SK-N-SH treated with all-trans-retinoic acid at 6 μM for 48 hours (cell line): ENCODE results near the gene SREBF1.

Experiments used
- ATAC-seq: fragments of 200-7000 bp; cut with Tn5 transposase; 3 replicates; pipeline ENCODE4 v1.9.1; 2020; ENCODE audit warnings: mild to moderate bottlenecking, moderate library complexity
- ARNTL ChIP-seq: fragments of 450-650 bp; formaldehyde crosslinking; IDR thresholded peaks from 2 replicates; pipeline ENCODE4 v1.5.0; 2020; ENCODE audit warnings: low read depth, mild to moderate bottlenecking, moderate library complexity, borderline replicate concordance
- BACH2 ChIP-seq: fragments of 250-450 bp; sonication (Bioruptor Pico); IDR thresholded peaks from 2 replicates; pipeline ENCODE4 v1.9.0; 2021; ENCODE audit warnings: mild to moderate bottlenecking, borderline replicate concordance
- CSDC2 ChIP-seq: fragments of 250-450 bp; sonication (Bioruptor Pico); IDR thresholded peaks from 2 replicates; pipeline ENCODE4 v1.5.0; 2020; ENCODE audit warnings: mild to moderate bottlenecking, moderate library complexity
- ESRRG ChIP-seq: fragments of 250-450 bp; sonication (Bioruptor Pico); IDR thresholded peaks from 2 replicates; pipeline ENCODE4 v1.6.1; 2021; ENCODE audit warnings: mild to moderate bottlenecking
- GLIS3 ChIP-seq: fragments of 250-450 bp; sonication (Bioruptor Pico); IDR thresholded peaks from 2 replicates; pipeline ENCODE4 v1.5.0; 2020; ENCODE audit warnings: mild to moderate bottlenecking, moderate library complexity
- ISL1 ChIP-seq: fragments of 250-450 bp; sonication (Bioruptor Pico); IDR thresholded peaks from 2 replicates; pipeline ENCODE4 v2.1.2; 2022; ENCODE audit warnings: mild to moderate bottlenecking, moderate library complexity
- OSR1 ChIP-seq: fragments of 250-450 bp; sonication (Bioruptor Pico); IDR thresholded peaks from 2 replicates; pipeline ENCODE4 v1.8.0; 2022; ENCODE audit warnings: moderate library complexity, mild to moderate bottlenecking, inconsistent platforms
- PPARA ChIP-seq: fragments of 250-450 bp; sonication (Bioruptor Pico); IDR thresholded peaks from 2 replicates; pipeline ENCODE4 v1.5.0; 2020; ENCODE audit warnings: mild to moderate bottlenecking, borderline replicate concordance
- RARB ChIP-seq: fragments of 250-450 bp; sonication (Bioruptor Pico); IDR thresholded peaks from 2 replicates; pipeline ENCODE4 v1.8.0; 2021; ENCODE audit warnings: mild to moderate bottlenecking, moderate library complexity
- SNAI2 ChIP-seq: fragments of 250-450 bp; sonication (Bioruptor Pico); IDR thresholded peaks from 2 replicates; pipeline ENCODE4 v1.5.0; 2020; ENCODE audit warnings: mild to moderate bottlenecking, moderate library complexity
- TCF4 ChIP-seq: fragments of 250-450 bp; sonication (Bioruptor Pico); IDR thresholded peaks from 2 replicates; pipeline ENCODE4 v1.8.0; 2021; ENCODE audit warnings: mild to moderate bottlenecking, moderate library complexity, borderline replicate concordance
- TOX ChIP-seq: fragments of 250-450 bp; sonication (Bioruptor Pico); IDR thresholded peaks from 2 replicates; pipeline ENCODE4 v1.8.0; 2021; ENCODE audit warnings: mild to moderate bottlenecking, moderate library complexity, borderline replicate concordance
- ZC3H10 ChIP-seq: fragments of 250-450 bp; sonication (Bioruptor Pico); IDR thresholded peaks from 2 replicates; pipeline ENCODE4 v1.5.1; 2021; ENCODE audit warnings: mild to moderate bottlenecking, moderate library complexity
- ZFP3 ChIP-seq: fragments of 250-450 bp; sonication (Bioruptor Pico); IDR thresholded peaks from 2 replicates; pipeline ENCODE4 v1.5.0; 2020; ENCODE audit warnings: mild to moderate bottlenecking, moderate library complexity
- ZFP30 ChIP-seq: fragments of 450-650 bp; formaldehyde crosslinking; IDR thresholded peaks from 2 replicates; pipeline ENCODE4 v1.5.0; 2022; ENCODE audit warnings: mild to moderate bottlenecking, moderate library complexity
- ZNF565 ChIP-seq: fragments of 450-650 bp; formaldehyde crosslinking; conservative IDR thresholded peaks from 2 replicates; pipeline ENCODE4 v1.5.0; 2020; ENCODE audit warnings: low read depth, mild to moderate bottlenecking, moderate library complexity
- ZNF70 ChIP-seq: fragments of 450-650 bp; formaldehyde crosslinking; IDR thresholded peaks from 2 replicates; pipeline ENCODE4 v1.5.0; 2020; ENCODE audit warnings: mild to moderate bottlenecking, moderate library complexity
- ZNF8 ChIP-seq: fragments of 450-650 bp; formaldehyde crosslinking; IDR thresholded peaks from 2 replicates; pipeline ENCODE4 v1.5.0; 2020; ENCODE audit warnings: mild to moderate bottlenecking, moderate library complexity
- TF ChIP-seq, protein P1 (sequence below): fragments of 250-450 bp; sonication (Bioruptor Pico); IDR thresholded peaks from 2 replicates; pipeline ENCODE4 v1.5.0; 2020; ENCODE audit warnings: mild to moderate bottlenecking, moderate library complexity
- TF ChIP-seq, protein P2 (sequence below): fragments of 250-450 bp; sonication (Bioruptor Pico); IDR thresholded peaks from 2 replicates; pipeline ENCODE4 v1.5.1; 2021; ENCODE audit warnings: mild to moderate bottlenecking, moderate library complexity
- TF ChIP-seq, protein P3 (sequence below): fragments of 250-450 bp; sonication (Bioruptor Pico); IDR thresholded peaks from 2 replicates; pipeline ENCODE4 v1.8.0; 2020; ENCODE audit warnings: mild to moderate bottlenecking, moderate library complexity, borderline replicate concordance
- TF ChIP-seq, protein P4 (sequence below): fragments of 250-450 bp; sonication (Bioruptor Pico); IDR thresholded peaks from 2 replicates; pipeline ENCODE4 v1.8.0; 2021; ENCODE audit warnings: low read depth, mild to moderate bottlenecking, moderate library complexity, borderline replicate concordance
- TF ChIP-seq, protein P5 (sequence below): fragments of 250-450 bp; sonication (Bioruptor Pico); IDR thresholded peaks from 2 replicates; pipeline ENCODE4 v1.5.1; 2020; ENCODE audit warnings: low read depth, mild to moderate bottlenecking, moderate library complexity

Gene SREBF1

DNA sequence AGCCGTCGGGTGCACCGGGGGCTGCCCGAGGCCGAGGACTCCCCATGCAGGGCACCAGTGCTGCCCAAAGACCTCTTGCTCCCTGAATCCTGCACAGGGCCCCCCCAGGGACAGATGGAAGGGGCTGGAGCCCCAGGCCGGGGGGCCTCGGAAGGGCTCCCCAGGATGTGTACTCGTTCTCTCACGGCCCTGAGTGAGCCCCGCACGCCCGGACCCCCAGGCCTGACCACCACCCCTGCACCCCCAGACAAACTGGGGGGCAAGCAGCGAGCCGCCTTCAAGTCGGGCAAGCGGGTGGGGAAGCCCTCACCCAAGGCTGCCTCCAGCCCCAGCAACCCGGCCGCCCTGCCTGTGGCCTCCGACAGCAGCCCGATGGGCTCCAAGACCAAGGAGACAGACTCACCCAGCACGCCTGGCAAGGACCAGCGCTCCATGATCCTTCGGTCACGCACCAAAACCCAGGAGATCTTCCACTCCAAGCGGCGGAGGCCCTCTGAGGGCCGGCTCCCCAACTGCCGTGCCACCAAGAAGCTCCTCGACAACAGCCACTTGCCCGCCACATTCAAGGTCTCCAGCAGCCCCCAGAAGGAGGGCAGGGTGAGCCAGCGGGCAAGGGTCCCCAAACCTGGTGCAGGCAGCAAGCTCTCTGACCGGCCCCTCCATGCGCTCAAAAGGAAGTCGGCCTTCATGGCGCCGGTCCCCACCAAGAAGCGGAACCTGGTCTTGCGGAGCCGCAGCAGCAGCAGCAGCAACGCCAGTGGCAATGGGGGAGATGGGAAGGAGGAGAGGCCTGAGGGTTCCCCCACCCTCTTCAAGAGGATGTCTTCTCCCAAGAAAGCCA is 40.6 kb downstream of the SREBF1 start:
- no peak for ATAC-seq
- no peak for TF ChIP-seq GLIS3 (CRISPR knock-in tag)
- TF ChIP-seq ZNF8 (CRISPR knock-in tag) = no peak
- TF ChIP-seq, protein P1, sequence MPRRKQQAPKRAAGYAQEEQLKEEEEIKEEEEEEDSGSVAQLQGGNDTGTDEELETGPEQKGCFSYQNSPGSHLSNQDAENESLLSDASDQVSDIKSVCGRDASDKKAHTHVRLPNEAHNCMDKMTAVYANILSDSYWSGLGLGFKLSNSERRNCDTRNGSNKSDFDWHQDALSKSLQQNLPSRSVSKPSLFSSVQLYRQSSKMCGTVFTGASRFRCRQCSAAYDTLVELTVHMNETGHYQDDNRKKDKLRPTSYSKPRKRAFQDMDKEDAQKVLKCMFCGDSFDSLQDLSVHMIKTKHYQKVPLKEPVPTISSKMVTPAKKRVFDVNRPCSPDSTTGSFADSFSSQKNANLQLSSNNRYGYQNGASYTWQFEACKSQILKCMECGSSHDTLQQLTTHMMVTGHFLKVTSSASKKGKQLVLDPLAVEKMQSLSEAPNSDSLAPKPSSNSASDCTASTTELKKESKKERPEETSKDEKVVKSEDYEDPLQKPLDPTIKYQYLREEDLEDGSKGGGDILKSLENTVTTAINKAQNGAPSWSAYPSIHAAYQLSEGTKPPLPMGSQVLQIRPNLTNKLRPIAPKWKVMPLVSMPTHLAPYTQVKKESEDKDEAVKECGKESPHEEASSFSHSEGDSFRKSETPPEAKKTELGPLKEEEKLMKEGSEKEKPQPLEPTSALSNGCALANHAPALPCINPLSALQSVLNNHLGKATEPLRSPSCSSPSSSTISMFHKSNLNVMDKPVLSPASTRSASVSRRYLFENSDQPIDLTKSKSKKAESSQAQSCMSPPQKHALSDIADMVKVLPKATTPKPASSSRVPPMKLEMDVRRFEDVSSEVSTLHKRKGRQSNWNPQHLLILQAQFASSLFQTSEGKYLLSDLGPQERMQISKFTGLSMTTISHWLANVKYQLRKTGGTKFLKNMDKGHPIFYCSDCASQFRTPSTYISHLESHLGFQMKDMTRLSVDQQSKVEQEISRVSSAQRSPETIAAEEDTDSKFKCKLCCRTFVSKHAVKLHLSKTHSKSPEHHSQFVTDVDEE (CRISPR knock-in tag) = no peak
- TF ChIP-seq BACH2 (CRISPR knock-in tag) = no peak
- no peak for TF ChIP-seq ESRRG (CRISPR knock-in tag)
- TF ChIP-seq ZNF70 (CRISPR knock-in tag) = no peak
- TF ChIP-seq TCF4 = no peak
- no peak for TF ChIP-seq ZC3H10 (CRISPR knock-in tag)
- TF ChIP-seq, protein P2, sequence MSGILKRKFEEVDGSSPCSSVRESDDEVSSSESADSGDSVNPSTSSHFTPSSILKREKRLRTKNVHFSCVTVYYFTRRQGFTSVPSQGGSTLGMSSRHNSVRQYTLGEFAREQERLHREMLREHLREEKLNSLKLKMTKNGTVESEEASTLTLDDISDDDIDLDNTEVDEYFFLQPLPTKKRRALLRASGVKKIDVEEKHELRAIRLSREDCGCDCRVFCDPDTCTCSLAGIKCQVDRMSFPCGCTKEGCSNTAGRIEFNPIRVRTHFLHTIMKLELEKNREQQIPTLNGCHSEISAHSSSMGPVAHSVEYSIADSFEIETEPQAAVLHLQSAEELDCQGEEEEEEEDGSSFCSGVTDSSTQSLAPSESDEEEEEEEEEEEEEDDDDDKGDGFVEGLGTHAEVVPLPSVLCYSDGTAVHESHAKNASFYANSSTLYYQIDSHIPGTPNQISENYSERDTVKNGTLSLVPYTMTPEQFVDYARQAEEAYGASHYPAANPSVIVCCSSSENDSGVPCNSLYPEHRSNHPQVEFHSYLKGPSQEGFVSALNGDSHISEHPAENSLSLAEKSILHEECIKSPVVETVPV (CRISPR knock-in tag) = no peak
- no peak for TF ChIP-seq RARB (CRISPR knock-in tag)
- TF ChIP-seq ZNF565 (CRISPR knock-in tag) = no peak
- no peak for TF ChIP-seq ZFP3
- TF ChIP-seq, protein P3, sequence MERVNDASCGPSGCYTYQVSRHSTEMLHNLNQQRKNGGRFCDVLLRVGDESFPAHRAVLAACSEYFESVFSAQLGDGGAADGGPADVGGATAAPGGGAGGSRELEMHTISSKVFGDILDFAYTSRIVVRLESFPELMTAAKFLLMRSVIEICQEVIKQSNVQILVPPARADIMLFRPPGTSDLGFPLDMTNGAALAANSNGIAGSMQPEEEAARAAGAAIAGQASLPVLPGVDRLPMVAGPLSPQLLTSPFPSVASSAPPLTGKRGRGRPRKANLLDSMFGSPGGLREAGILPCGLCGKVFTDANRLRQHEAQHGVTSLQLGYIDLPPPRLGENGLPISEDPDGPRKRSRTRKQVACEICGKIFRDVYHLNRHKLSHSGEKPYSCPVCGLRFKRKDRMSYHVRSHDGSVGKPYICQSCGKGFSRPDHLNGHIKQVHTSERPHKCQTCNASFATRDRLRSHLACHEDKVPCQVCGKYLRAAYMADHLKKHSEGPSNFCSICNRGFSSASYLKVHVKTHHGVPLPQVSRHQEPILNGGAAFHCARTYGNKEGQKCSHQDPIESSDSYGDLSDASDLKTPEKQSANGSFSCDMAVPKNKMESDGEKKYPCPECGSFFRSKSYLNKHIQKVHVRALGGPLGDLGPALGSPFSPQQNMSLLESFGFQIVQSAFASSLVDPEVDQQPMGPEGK (CRISPR knock-in tag) = no peak
- no peak for TF ChIP-seq ARNTL (CRISPR knock-in tag)
- TF ChIP-seq, protein P4, sequence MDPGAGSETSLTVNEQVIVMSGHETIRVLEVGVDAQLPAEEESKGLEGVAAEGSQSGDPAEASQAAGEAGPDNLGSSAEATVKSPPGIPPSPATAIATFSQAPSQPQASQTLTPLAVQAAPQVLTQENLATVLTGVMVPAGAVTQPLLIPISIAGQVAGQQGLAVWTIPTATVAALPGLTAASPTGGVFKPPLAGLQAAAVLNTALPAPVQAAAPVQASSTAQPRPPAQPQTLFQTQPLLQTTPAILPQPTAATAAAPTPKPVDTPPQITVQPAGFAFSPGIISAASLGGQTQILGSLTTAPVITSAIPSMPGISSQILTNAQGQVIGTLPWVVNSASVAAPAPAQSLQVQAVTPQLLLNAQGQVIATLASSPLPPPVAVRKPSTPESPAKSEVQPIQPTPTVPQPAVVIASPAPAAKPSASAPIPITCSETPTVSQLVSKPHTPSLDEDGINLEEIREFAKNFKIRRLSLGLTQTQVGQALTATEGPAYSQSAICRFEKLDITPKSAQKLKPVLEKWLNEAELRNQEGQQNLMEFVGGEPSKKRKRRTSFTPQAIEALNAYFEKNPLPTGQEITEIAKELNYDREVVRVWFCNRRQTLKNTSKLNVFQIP (CRISPR knock-in tag) = no peak
- no peak for TF ChIP-seq CSDC2 (CRISPR knock-in tag)
- no peak for TF ChIP-seq TOX (CRISPR knock-in tag)
- TF ChIP-seq SNAI2 (CRISPR knock-in tag) = no peak
- TF ChIP-seq ZFP30 (CRISPR knock-in tag) = no peak

DNA sequence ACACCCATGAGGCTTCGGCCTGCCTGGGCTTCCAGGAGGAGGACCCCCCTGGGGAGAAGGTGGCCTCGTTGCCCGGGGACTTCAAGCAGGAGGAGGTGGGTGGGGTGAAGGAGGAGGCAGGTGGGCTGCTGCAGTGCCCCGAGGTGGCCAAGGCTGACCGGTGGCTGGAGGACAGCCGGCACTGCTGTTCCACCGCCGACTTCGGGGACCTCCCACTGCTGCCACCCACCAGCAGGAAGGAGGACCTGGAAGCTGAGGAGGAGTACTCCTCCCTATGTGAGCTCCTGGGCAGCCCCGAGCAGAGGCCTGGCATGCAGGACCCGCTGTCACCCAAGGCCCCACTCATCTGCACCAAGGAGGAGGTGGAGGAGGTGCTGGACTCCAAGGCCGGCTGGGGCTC is 41.5 kb downstream of the SREBF1 start:
- no peak for ATAC-seq
- TF ChIP-seq ISL1 (CRISPR knock-in tag) = no peak
- TF ChIP-seq, protein P5, sequence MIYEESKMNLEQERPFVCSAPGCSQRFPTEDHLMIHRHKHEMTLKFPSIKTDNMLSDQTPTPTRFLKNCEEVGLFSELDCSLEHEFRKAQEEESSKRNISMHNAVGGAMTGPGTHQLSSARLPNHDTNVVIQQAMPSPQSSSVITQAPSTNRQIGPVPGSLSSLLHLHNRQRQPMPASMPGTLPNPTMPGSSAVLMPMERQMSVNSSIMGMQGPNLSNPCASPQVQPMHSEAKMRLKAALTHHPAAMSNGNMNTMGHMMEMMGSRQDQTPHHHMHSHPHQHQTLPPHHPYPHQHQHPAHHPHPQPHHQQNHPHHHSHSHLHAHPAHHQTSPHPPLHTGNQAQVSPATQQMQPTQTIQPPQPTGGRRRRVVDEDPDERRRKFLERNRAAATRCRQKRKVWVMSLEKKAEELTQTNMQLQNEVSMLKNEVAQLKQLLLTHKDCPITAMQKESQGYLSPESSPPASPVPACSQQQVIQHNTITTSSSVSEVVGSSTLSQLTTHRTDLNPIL (CRISPR knock-in tag) = no peak
- TF ChIP-seq, protein P4 (CRISPR knock-in tag) = no peak
- TF ChIP-seq TCF4 = no peak
- no peak for TF ChIP-seq ZFP3
- no peak for TF ChIP-seq ZNF70 (CRISPR knock-in tag)
- TF ChIP-seq ZNF8 (CRISPR knock-in tag) = no peak
- TF ChIP-seq ZNF565 (CRISPR knock-in tag) = no peak
- TF ChIP-seq OSR1 (CRISPR knock-in tag) = no peak
- TF ChIP-seq BACH2 (CRISPR knock-in tag) = no peak
- no peak for TF ChIP-seq PPARA (CRISPR knock-in tag)
- TF ChIP-seq, protein P2 (CRISPR knock-in tag) = no peak
- no peak for TF ChIP-seq ARNTL (CRISPR knock-in tag)
- TF ChIP-seq, protein P3 (CRISPR knock-in tag) = no peak
- no peak for TF ChIP-seq ESRRG (CRISPR knock-in tag)
- TF ChIP-seq ZC3H10 (CRISPR knock-in tag) = no peak
- TF ChIP-seq ZFP30 (CRISPR knock-in tag) = no peak
- TF ChIP-seq RARB (CRISPR knock-in tag) = no peak
- TF ChIP-seq CSDC2 (CRISPR knock-in tag) = no peak
